22Rv1 (cell line): ENCODE measurements around the gene HMBS.

ENCODE experiments used
- ZFX ChIP-seq: fragments of 450-650 bp; IDR thresholded peaks from 2 replicates; pipeline ENCODE4 v1.6.1; 2017; ENCODE audit warnings: antibody characterized with exemption, borderline replicate concordance
- TF ChIP-seq, protein P1 (sequence below): fragments of 450-650 bp; IDR thresholded peaks from 2 replicates; pipeline ENCODE4 v1.5.1; 2017; ENCODE audit warnings: mild to moderate bottlenecking

DNA sequence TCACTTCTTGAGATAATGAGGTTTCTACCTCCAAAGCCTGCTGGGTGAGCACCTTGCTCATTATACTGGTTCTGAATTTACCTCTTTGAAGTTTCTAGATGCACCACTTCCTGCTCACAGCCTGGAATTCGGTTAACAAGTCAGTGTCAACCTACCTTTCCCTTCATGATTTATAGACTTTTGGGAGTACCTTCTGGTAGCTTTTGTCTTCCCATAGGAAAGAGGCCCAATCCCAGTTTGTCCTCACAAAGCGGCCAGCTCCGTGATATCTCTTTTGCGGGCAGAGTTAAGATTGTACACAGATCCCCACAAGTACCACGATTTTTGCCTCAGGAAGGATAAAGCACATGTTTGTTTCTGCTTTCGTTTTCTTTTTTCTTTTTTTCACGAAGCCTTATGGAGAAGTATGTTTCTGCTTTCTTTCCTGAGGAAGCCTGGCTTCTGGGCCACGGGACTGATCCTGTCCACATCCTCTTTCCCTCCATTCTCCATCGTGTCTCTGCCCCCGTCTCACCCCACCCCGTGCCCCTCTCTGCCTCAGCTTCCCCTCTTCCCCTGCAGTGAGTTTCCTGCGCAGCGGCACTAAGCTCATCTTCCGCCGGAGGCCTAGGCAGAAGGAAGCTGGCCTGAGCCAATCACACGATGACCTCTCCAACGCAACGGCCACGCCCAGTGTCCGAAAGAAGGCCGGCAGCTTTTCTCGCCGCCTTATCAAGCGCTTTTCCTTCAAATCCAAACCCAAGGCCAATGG lies 31.0 kb downstream of the HMBS start:
- TF ChIP-seq, protein P1, sequence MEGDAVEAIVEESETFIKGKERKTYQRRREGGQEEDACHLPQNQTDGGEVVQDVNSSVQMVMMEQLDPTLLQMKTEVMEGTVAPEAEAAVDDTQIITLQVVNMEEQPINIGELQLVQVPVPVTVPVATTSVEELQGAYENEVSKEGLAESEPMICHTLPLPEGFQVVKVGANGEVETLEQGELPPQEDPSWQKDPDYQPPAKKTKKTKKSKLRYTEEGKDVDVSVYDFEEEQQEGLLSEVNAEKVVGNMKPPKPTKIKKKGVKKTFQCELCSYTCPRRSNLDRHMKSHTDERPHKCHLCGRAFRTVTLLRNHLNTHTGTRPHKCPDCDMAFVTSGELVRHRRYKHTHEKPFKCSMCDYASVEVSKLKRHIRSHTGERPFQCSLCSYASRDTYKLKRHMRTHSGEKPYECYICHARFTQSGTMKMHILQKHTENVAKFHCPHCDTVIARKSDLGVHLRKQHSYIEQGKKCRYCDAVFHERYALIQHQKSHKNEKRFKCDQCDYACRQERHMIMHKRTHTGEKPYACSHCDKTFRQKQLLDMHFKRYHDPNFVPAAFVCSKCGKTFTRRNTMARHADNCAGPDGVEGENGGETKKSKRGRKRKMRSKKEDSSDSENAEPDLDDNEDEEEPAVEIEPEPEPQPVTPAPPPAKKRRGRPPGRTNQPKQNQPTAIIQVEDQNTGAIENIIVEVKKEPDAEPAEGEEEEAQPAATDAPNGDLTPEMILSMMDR, result no peak
- TF ChIP-seq ZFX, result no peak
